Trophoblast cell (in vitro differentiated cells and primary cell): ENCODE measurements around the gene IL1RAPL1.

Experiments
- DNase-seq, 2 donors: peaks; one replicate each; pipeline ENCODE4 v3.0.0-alpha.2; 2016
- H2AFZ ChIP-seq: 2 replicates; pipeline ENCODE4 v1.6.1; 2013; ENCODE audit warnings: low read length, moderate library complexity, mild to moderate bottlenecking; ENCODE audit not compliant: insufficient read depth, poor library complexity
- H2AK5ac ChIP-seq: 2 replicates; pipeline ENCODE4 v1.6.1; 2013; ENCODE audit warnings: mild to moderate bottlenecking, low read length
- H2BK120ac ChIP-seq: 2 replicates; pipeline ENCODE4 v1.6.1; 2013; ENCODE audit warnings: low read length, mild to moderate bottlenecking, moderate library complexity; ENCODE audit not compliant: insufficient read depth, poor library complexity
- H2BK12ac ChIP-seq: 2 replicates; pipeline ENCODE4 v1.6.1; 2013; ENCODE audit warnings: mild to moderate bottlenecking, low read length, moderate library complexity
- H2BK5ac ChIP-seq: 2 replicates; pipeline ENCODE4 v1.6.1; 2013; ENCODE audit warnings: low read length, low read depth, moderate library complexity, mild to moderate bottlenecking; ENCODE audit not compliant: poor library complexity
- H3K14ac ChIP-seq: 2 replicates; pipeline ENCODE4 v1.6.1; 2013; ENCODE audit warnings: mild to moderate bottlenecking, low read length
- H3K18ac ChIP-seq: 2 replicates; pipeline ENCODE4 v1.6.1; 2013; ENCODE audit warnings: mild to moderate bottlenecking, low read length
- H3K23ac ChIP-seq: 2 replicates; pipeline ENCODE4 v1.6.1; 2013; ENCODE audit warnings: low read length
- H3K27ac ChIP-seq: 2 replicates; pipeline ENCODE4 v1.5.1; 2013; ENCODE audit warnings: low read depth, mild to moderate bottlenecking, inconsistent platforms, low read length, moderate library complexity
- H3K27me3 ChIP-seq: 2 replicates; pipeline ENCODE4 v1.6.1; 2013; ENCODE audit warnings: inconsistent platforms, mild to moderate bottlenecking, low read length, moderate library complexity; ENCODE audit not compliant: insufficient read depth
- H3K36me3 ChIP-seq, 2 experiments: 1 replicate in 1 of 2; 2 replicates in 1 of 2; pipeline ENCODE4 v1.6.1; 2013; ENCODE audit warnings: low read length in 2 of 2, mild to moderate bottlenecking in 2 of 2, moderate library complexity in 1 of 2; ENCODE audit not compliant: insufficient read depth in 2 of 2, control insufficient read depth in 1 of 2
- H3K4ac ChIP-seq: 2 replicates; pipeline ENCODE4 v1.6.1; 2013; ENCODE audit warnings: low read depth, mild to moderate bottlenecking, low read length, moderate library complexity
- H3K4me1 ChIP-seq, 2 experiments: 1 replicate in 1 of 2; 2 replicates in 1 of 2; pipeline ENCODE4 v1.6.1; 2013; ENCODE audit warnings: low read length in 2 of 2, mild to moderate bottlenecking in 2 of 2, moderate library complexity in 1 of 2; ENCODE audit not compliant: insufficient read depth in 2 of 2, control insufficient read depth in 1 of 2
- H3K4me2 ChIP-seq: 2 replicates; pipeline ENCODE4 v1.6.1; 2013; ENCODE audit warnings: inconsistent platforms, mild to moderate bottlenecking, low read length, moderate library complexity
- H3K4me3 ChIP-seq: 2 replicates; pipeline ENCODE4 v1.5.1; 2013; ENCODE audit warnings: mild to moderate bottlenecking, low read depth, low read length, inconsistent platforms
- H3K79me1 ChIP-seq: one replicate; pipeline ENCODE4 v1.6.1; 2013; ENCODE audit warnings: low read length
- H3K79me2 ChIP-seq: 2 replicates; pipeline ENCODE4 v1.6.1; 2013; ENCODE audit warnings: low read length, mild to moderate bottlenecking; ENCODE audit not compliant: control insufficient read depth, insufficient read depth, poor library complexity
- H3K9ac ChIP-seq: 2 replicates; pipeline ENCODE4 v1.6.1; 2013; ENCODE audit warnings: mild to moderate bottlenecking, low read length
- H3K9me3 ChIP-seq: 2 replicates; pipeline ENCODE4 v1.6.1; 2013; ENCODE audit warnings: low read depth, mild to moderate bottlenecking, control low read depth, inconsistent platforms, low read length; ENCODE audit not compliant: insufficient read depth
- H4K12ac ChIP-seq: 2 replicates; pipeline ENCODE4 v1.6.1; 2013; ENCODE audit warnings: low read depth, mild to moderate bottlenecking, low read length, moderate library complexity
- H4K8ac ChIP-seq: 2 replicates; pipeline ENCODE4 v1.6.1; 2013; ENCODE audit warnings: low read depth, mild to moderate bottlenecking, low read length, moderate library complexity
- H4K91ac ChIP-seq: one replicate; pipeline ENCODE4 v1.6.1; 2013; ENCODE audit warnings: low read depth, mild to moderate bottlenecking, low read length, moderate library complexity
- WGBS: extraction: QIAGEN DNeasy Blood & Tissue Kit; methylation state at CpG from one replicate; pipeline ENCODE4 v1.1.7; 2013; ENCODE audit warnings: missing lambda C conversion rate; ENCODE audit not compliant: insufficient read length, insufficient coverage; ENCODE audit errors: extremely low coverage; 5-methylcytosine and 5-hydroxymethylcytosine counted together

IL1RAPL1 gene

GRCh38 chrX:28670074-28670473 is 82.8 kb downstream of the IL1RAPL1 start:
- H3K9me3 ChIP-seq, result no peaks in the 10 kb centered on the region
- WGBS, result no CpG with 5 or more reads among the region's 2 CpGs
- H4K8ac ChIP-seq, result no peak overlapping the region
- no peak overlapping the region for H3K23ac ChIP-seq
- H3K79me1 ChIP-seq, result no peaks in the 10 kb centered on the region
- no peak overlapping the region for H2BK5ac ChIP-seq
- no peak overlapping the region for H3K18ac ChIP-seq
- H3K14ac ChIP-seq, result no peak overlapping the region
- no peak overlapping the region for H2AK5ac ChIP-seq
- no peaks in the 10 kb centered on the region for H3K27me3 ChIP-seq
- H2BK12ac ChIP-seq, result no peak overlapping the region
- H3K4me1 ChIP-seq, result no peaks in the 10 kb centered on the region
- H3K4me2 ChIP-seq, result no peak overlapping the region
- no peak overlapping the region for H2BK120ac ChIP-seq
- H3K27ac ChIP-seq, result no peak overlapping the region
- no peak overlapping the region for H2AFZ ChIP-seq
- H3K36me3 ChIP-seq, result no peaks in the 10 kb centered on the region
- H3K79me2 ChIP-seq, result no peaks in the 10 kb centered on the region
- H3K9ac ChIP-seq, result no peak overlapping the region
- no peak overlapping the region for H4K91ac ChIP-seq
- no peak overlapping the region for H3K4me3 ChIP-seq
- H3K4ac ChIP-seq, result no peak overlapping the region
- H4K12ac ChIP-seq, result no peak overlapping the region
- no peak for DNase-seq

- H2BK5ac ChIP-seq, result no peak overlapping the region
- H2AFZ ChIP-seq, result no peak overlapping the region
- no peaks in the 10 kb centered on the region for H3K27me3 ChIP-seq
- H3K9ac ChIP-seq, result no peak overlapping the region
- H3K4me3 ChIP-seq, result no peak overlapping the region
- no peak overlapping the region for H3K27ac ChIP-seq
- no peaks in the 10 kb centered on the region for H3K9me3 ChIP-seq
- H4K91ac ChIP-seq, result no peak overlapping the region
- H3K23ac ChIP-seq, result no peak overlapping the region
- no peak overlapping the region for H3K4me2 ChIP-seq
- H2BK12ac ChIP-seq, result no peak overlapping the region
- no peak overlapping the region for H3K14ac ChIP-seq
- no peak overlapping the region for H3K4ac ChIP-seq
- H2BK120ac ChIP-seq, result no peak overlapping the region
- no peaks in the 10 kb centered on the region for H3K36me3 ChIP-seq
- no peaks in the 10 kb centered on the region for H3K79me2 ChIP-seq
- no peak overlapping the region for H4K12ac ChIP-seq
- no peaks in the 10 kb centered on the region for H3K79me1 ChIP-seq
- no peaks in the 10 kb centered on the region for H3K4me1 ChIP-seq
- H2AK5ac ChIP-seq, result no peak overlapping the region
- no peak for DNase-seq
- no CpG with 5 or more reads among the region's 1 CpG for WGBS
- no peak overlapping the region for H3K18ac ChIP-seq
- H4K8ac ChIP-seq, result no peak overlapping the region
Observed at GRCh38 chrX:28675173-28675572, 87.9 kb downstream of the IL1RAPL1 start.

GRCh38 chrX:28693101-28693500 is 105.9 kb downstream of the IL1RAPL1 start:
- no peak overlapping the region for H2BK5ac ChIP-seq
- no peaks in the 10 kb centered on the region for H3K9me3 ChIP-seq
- H2AFZ ChIP-seq, result no peak overlapping the region
- no CpG with 5 or more reads among the region's 1 CpG for WGBS
- no peak overlapping the region for H2BK120ac ChIP-seq
- H3K23ac ChIP-seq, result no peak overlapping the region
- no peak overlapping the region for H4K12ac ChIP-seq
- H3K14ac ChIP-seq, result no peak overlapping the region
- no peak overlapping the region for H3K4me2 ChIP-seq
- no peak overlapping the region for H3K27ac ChIP-seq
- no peak overlapping the region for H3K4ac ChIP-seq
- no peak overlapping the region for H2AK5ac ChIP-seq
- H2BK12ac ChIP-seq, result no peak overlapping the region
- no peaks in the 10 kb centered on the region for H3K4me1 ChIP-seq
- H3K36me3 ChIP-seq, result no peaks in the 10 kb centered on the region
- H3K79me1 ChIP-seq, result no peaks in the 10 kb centered on the region
- no peaks in the 10 kb centered on the region for H3K79me2 ChIP-seq
- no peak overlapping the region for H4K91ac ChIP-seq
- no peak overlapping the region for H3K9ac ChIP-seq
- no peak overlapping the region for H4K8ac ChIP-seq
- no peaks in the 10 kb centered on the region for H3K27me3 ChIP-seq
- no peak overlapping the region for H3K4me3 ChIP-seq
- no peak for DNase-seq
- H3K18ac ChIP-seq, result no peak overlapping the region

- Histone ChIP-seq H3K9me3 (no peaks in the 10 kb centered on the region), H3K9ac (no peak overlapping the region), H2BK5ac (no peak overlapping the region), H4K12ac (no peak overlapping the region), H2AK5ac (no peak overlapping the region), H3K4me1 (no peaks in the 10 kb centered on the region), H4K91ac (no peak overlapping the region), H3K79me1 (no peaks in the 10 kb centered on the region), H3K4me3 (no peak overlapping the region), H3K4me2 (no peak overlapping the region), H3K4ac (no peak overlapping the region), H3K36me3 (no peaks in the 10 kb centered on the region), H2BK120ac (no peak overlapping the region), H3K27ac (no peak overlapping the region), H3K23ac (no peak overlapping the region), H4K8ac (no peak overlapping the region), H3K79me2 (no peaks in the 10 kb centered on the region), H3K27me3 (no peaks in the 10 kb centered on the region), H3K18ac (no peak overlapping the region), H2AFZ (no peak overlapping the region), H3K14ac (no peak overlapping the region), H2BK12ac (no peak overlapping the region)
- no peak for DNase-seq
Observed at GRCh38 chrX:28697732-28698131, 110.5 kb downstream of the IL1RAPL1 start.
